ENCODE results near the gene PRM2. TPM values are rescaled to one million over a fixed set of nuclear protein-coding genes. Genes with fewer than 3 reads are reported as not detected.
"Not testable (repeated sequence)": the region's sequence is repeated elsewhere in the genome, so short reads cannot be mapped to it uniquely, and the experiment has no call there.

Gene PRM2
- total RNA-seq, 1 donor from 2014 or later: not detected

GRCh38 chr16:11291091-11291703 lies 14.9 kb upstream of the PRM2 start:
- DNase-seq (ENCODE audit: low spot score in 2 of 2): no peak
- no peak for FAIRE-seq

- FAIRE-seq: no peak
- no peak for DNase-seq (ENCODE audit: low spot score in 2 of 2)
Measured at GRCh38 chr16:11290102-11290893, 14.0 kb upstream of the PRM2 start.

- not testable (repeated sequence) for FAIRE-seq; DNase-seq (ENCODE audit: low spot score in 2 of 2)
Measured at GRCh38 chr16:11289696-11290095, 13.4 kb upstream of the PRM2 start.

GRCh38 chr16:11289202-11289601 lies 12.9 kb upstream of the PRM2 start:
- FAIRE-seq (no peak), DNase-seq (ENCODE audit: low spot score in 2 of 2) (no peak)

- no peak for FAIRE-seq
- DNase-seq (ENCODE audit: low spot score in 2 of 2): no peak
Measured at GRCh38 chr16:11285842-11286241, 9.6 kb upstream of the PRM2 start.

GRCh38 chr16:11283820-11284248 lies 7.6 kb upstream of the PRM2 start:
- FAIRE-seq (no peak), DNase-seq (ENCODE audit: low spot score in 2 of 2) (no peak)

- DNase-seq (ENCODE audit: low spot score in 2 of 2) (no peak), FAIRE-seq (no peak)
Measured at GRCh38 chr16:11280616-11281522, 4.6 kb upstream of the PRM2 start, which contains the start of gene PRM1. PRM1 (minus strand) TSS chr16:11281330; CDS start chr16:11281238, 92 bp downstream.

GRCh38 chr16:11278681-11279628 lies 2.7 kb upstream of the PRM2 start:
- FAIRE-seq (no peak), DNase-seq (ENCODE audit: low spot score in 2 of 2) (no peak)

- no peak for DNase-seq (ENCODE audit: low spot score in 2 of 2)
- no peak for FAIRE-seq
Measured at GRCh38 chr16:11277607-11278337, 1.5 kb upstream of the PRM2 start.

GRCh38 chr16:11276896-11277593 lies 765 bp upstream of the PRM2 start:
- no peak for FAIRE-seq
- DNase-seq (ENCODE audit: low spot score in 2 of 2): no peak

- FAIRE-seq: no peak
- no peak for DNase-seq (ENCODE audit: low spot score in 2 of 2)
Measured at GRCh38 chr16:11274964-11275363, 1.3 kb downstream of the PRM2 start.

- DNase-seq (ENCODE audit: low spot score in 2 of 2) (no peak), FAIRE-seq (no peak)
Measured at GRCh38 chr16:11273721-11274324, 2.5 kb downstream of the PRM2 start.

GRCh38 chr16:11272921-11273720 lies 3.2 kb downstream of the PRM2 start, which contains the start of gene PRM3:
PRM3 (minus strand) TSS chr16:11273629; CDS start chr16:11273595, 34 bp downstream.
- DNase-seq (ENCODE audit: low spot score in 2 of 2): no peak

GRCh38 chr16:11272484-11272883 lies 3.8 kb downstream of the PRM2 start:
- no peak for FAIRE-seq
- DNase-seq (ENCODE audit: low spot score in 2 of 2): no peak

More at GRCh38 chr16:11272921-11273720, 3.2 kb downstream of the PRM2 start, which contains the start of gene PRM3:
- FAIRE-seq: no peak

GRCh38 chr16:11271610-11272009 lies 4.7 kb downstream of the PRM2 start:
- no peak for FAIRE-seq
- no peak for DNase-seq (ENCODE audit: low spot score in 2 of 2)

GRCh38 chr16:11270602-11271162 lies 5.6 kb downstream of the PRM2 start:
- DNase-seq (ENCODE audit: low spot score in 2 of 2): no peak
- no peak for FAIRE-seq

- DNase-seq (ENCODE audit: low spot score in 2 of 2) (no peak), FAIRE-seq (no peak)
Measured at GRCh38 chr16:11268921-11269375, 7.3 kb downstream of the PRM2 start, which contains the start of gene TNP2. TNP2 (minus strand) TSS chr16:11269325; CDS start chr16:11269262, 63 bp downstream.
